Measurements from ENCODE around the gene EEF2. TPM values are rescaled to one million over a fixed set of nuclear protein-coding genes. Genes with fewer than 3 reads are reported as not detected.

The EEF2 gene
- total RNA-seq, 1 experiment from 2014 or later = 3,615 TPM

GRCh38 chr19:4014541-4015491 lies 29.6 kb upstream of the EEF2 start:
- Histone ChIP-seq H3K23ac (ENCODE audit: insufficient read length, low read depth, low read length) (no peak overlapping the region), H2AFZ (ENCODE audit: low read length) (no peak overlapping the region), H3K14ac (ENCODE audit: insufficient read depth, low read length) (no peak overlapping the region), H2BK120ac (ENCODE audit: low read depth, low read length, poor library complexity, severe bottlenecking) (no peak overlapping the region), H3K27ac (ENCODE audit: insufficient read length, low read depth, low read length) (no peak overlapping the region), H2BK12ac (ENCODE audit: insufficient read length, low read depth, low read length) (no peak overlapping the region), H3K18ac (ENCODE audit: insufficient read length, low read depth, low read length) (no peak overlapping the region), H2BK20ac (ENCODE audit: low read depth, low read length, poor library complexity, severe bottlenecking) (no peak overlapping the region), H3K9me3 (ENCODE audit: control insufficient read depth, low read depth, low read length) (no peaks in the 10 kb centered on the region), H3K4ac (ENCODE audit: low read depth, low read length) (no peak overlapping the region), H3K56ac (ENCODE audit: insufficient read length, low read depth, low read length) (no peak overlapping the region), H3K23me2 (ENCODE audit: insufficient read length, low read depth, low read length, poor library complexity, severe bottlenecking) (no peaks in the 10 kb centered on the region), H2BK15ac (ENCODE audit: low read depth, low read length) (no peak overlapping the region), H4K91ac (ENCODE audit: insufficient read length, low read depth, low read length) (no peak overlapping the region), H4K8ac (replicated peaks; ENCODE audit: insufficient read length, low read depth, low read length) (no peak overlapping the region), H2AK5ac (ENCODE audit: insufficient read length, low read length) (no peak overlapping the region), H3K4me2 (ENCODE audit: insufficient read depth, insufficient read length, low read length) (no peak overlapping the region), H3K4me1 (ENCODE audit: insufficient read depth, low read length) (no peaks in the 10 kb centered on the region), H3K79me1 (ENCODE audit: insufficient read depth, low read depth, low read length, poor library complexity, severe bottlenecking) (peaks cover 16% of the 10 kb centered on the region), H4K20me1 (ENCODE audit: control insufficient read depth, insufficient read depth, insufficient read length) (no peaks in the 10 kb centered on the region), H4K5ac (ENCODE audit: insufficient read length, low read depth, low read length) (no peak overlapping the region), H2BK5ac (ENCODE audit: insufficient read length, low read length) (no peak overlapping the region), H3T11ph (ENCODE audit: low read length) (no peak overlapping the region), H3K79me2 (ENCODE audit: insufficient read depth, low read length) (peaks cover 11% of the 10 kb centered on the region; the same call in 1 of the 2 replicates), H3K27me3 (ENCODE audit: insufficient read depth, low read length) (no peaks in the 10 kb centered on the region), H3K9ac (ENCODE audit: extremely low read depth, insufficient read length, low read length) (no peak overlapping the region)
- H3K4me1 Mint-ChIP-seq = peaks cover 0 to 11% of the 10 kb centered on the region in 2 experiments; a peak in 2 of 4 replicates
- H3K27me3 Mint-ChIP-seq (ENCODE audit: low read depth) = no peaks in the 10 kb centered on the region
- H3K9me3 Mint-ChIP-seq = no peaks in the 10 kb centered on the region
- WGBS (ENCODE audit: extremely low coverage, insufficient read length, low lambda C conversion rate) = no CpG with 5 or more reads among the region's 25 CpGs
- DNase-seq = peak; percentile 84
- peaks cover 11 to 39% (median 28%) of the 10 kb centered on the region in 3 experiments; a peak in 6 of 7 replicates for H3K36me3 Mint-ChIP-seq (ENCODE audit: insufficient read depth in 1 of 3, low read depth in 3 of 3)
- H3K27ac Mint-ChIP-seq = no peak overlapping the region; a peak in 1 of 7 replicates
- TF ChIP-seq CTCF (conservative IDR thresholded peaks at IDR 0.05) = no peak
- no peak overlapping the region; a peak in 1 of 5 replicates for H3K4me3 Mint-ChIP-seq

Measured in H9 (cell line).